ENCODE results near the gene HTR4. TPM values are rescaled to one million over a fixed set of nuclear protein-coding genes. Genes with fewer than 3 reads are reported as not detected.

Gene HTR4
- polyA plus RNA-seq, 1 donor from 2014 or later: not detected

DNA sequence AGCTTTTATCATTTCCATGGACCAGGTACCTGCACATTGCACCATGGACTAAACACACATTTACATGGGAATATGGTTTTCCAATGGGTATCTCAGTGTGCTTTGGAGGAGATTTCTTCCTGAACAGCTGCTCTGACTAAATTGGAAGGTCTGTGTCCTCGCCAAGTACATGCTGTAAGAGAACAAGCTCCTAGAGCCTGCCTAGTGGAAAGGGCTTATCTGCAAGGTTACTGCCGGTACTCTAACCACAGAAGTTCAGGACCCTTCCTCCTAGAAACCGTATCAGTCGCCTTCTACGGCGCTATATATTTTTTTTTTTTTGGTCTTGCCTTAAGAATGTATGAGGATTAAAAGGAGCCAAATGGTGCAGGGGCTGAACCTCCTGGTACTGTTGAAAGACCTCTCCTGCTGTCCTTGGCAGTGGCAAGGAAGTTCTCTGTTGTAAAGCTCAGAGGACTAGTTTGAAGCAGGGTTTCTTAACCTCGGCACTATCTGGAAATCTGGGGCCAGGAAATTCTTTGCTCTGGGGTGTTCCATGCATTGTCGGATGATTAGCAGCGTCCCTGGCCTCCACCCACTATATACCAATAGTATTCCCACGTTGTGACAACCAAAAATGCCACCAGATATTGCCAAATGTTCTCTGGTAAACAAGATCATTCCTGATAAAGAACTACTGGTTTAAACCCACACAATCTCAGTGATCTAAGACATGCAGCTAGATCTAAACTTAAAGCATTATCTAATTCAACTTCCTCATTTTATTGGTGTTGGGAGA lies 163.1 kb downstream of the HTR4 start:
- no peak overlapping the region for H3K27ac ChIP-seq (ENCODE audit: low read length)

DNA sequence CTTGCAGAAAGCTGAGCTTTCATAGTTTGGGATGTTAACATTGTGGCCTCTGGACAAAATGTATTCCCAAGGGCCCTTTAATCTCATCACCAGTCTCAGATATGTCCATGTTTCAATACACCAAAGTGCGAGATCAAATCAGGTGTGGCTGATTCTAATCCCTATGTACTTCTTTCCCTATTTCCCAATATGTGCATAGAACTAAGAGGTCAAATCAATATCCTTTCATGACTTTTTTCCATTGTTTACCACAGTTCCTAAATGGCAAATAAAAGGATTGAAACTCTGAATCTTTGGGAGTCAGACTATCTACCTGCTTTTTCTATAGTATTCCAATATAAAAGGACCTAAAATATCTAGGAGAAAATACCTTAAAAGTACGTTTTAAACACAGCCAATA lies 165.6 kb downstream of the HTR4 start:
- H3K9me2 ChIP-seq (ENCODE audit: insufficient read depth, low read length): no peaks in the 10 kb centered on the region
- no peak overlapping the region for H3K9ac ChIP-seq (ENCODE audit: low read length)
- H4K20me1 ChIP-seq (ENCODE audit: insufficient read depth): no peaks in the 10 kb centered on the region
- H3K36me3 ChIP-seq (ENCODE audit: insufficient read depth, low read length): no peaks in the 10 kb centered on the region
- no peaks in the 10 kb centered on the region for H3K79me2 ChIP-seq (replicated peaks; ENCODE audit: insufficient read depth, low read length)
- H3K4me2 ChIP-seq (ENCODE audit: low read length): no peak overlapping the region
- no peak overlapping the region for H2AFZ ChIP-seq (ENCODE audit: low read depth, low read length)
- TF ChIP-seq, protein P1, sequence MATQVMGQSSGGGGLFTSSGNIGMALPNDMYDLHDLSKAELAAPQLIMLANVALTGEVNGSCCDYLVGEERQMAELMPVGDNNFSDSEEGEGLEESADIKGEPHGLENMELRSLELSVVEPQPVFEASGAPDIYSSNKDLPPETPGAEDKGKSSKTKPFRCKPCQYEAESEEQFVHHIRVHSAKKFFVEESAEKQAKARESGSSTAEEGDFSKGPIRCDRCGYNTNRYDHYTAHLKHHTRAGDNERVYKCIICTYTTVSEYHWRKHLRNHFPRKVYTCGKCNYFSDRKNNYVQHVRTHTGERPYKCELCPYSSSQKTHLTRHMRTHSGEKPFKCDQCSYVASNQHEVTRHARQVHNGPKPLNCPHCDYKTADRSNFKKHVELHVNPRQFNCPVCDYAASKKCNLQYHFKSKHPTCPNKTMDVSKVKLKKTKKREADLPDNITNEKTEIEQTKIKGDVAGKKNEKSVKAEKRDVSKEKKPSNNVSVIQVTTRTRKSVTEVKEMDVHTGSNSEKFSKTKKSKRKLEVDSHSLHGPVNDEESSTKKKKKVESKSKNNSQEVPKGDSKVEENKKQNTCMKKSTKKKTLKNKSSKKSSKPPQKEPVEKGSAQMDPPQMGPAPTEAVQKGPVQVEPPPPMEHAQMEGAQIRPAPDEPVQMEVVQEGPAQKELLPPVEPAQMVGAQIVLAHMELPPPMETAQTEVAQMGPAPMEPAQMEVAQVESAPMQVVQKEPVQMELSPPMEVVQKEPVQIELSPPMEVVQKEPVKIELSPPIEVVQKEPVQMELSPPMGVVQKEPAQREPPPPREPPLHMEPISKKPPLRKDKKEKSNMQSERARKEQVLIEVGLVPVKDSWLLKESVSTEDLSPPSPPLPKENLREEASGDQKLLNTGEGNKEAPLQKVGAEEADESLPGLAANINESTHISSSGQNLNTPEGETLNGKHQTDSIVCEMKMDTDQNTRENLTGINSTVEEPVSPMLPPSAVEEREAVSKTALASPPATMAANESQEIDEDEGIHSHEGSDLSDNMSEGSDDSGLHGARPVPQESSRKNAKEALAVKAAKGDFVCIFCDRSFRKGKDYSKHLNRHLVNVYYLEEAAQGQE (IDR thresholded peaks at IDR 0.05; ENCODE audit: borderline replicate concordance): no peak
- no peak for TF ChIP-seq TAF1 (IDR thresholded peaks at IDR 0.05; ENCODE audit: low read depth)
- TF ChIP-seq RAD21 (conservative IDR thresholded peaks at IDR 0.05): no peak
- no peak for TF ChIP-seq MXI1 (conservative IDR thresholded peaks at IDR 0.05; ENCODE audit: poor library complexity, severe bottlenecking)
- TF ChIP-seq SMC3 (conservative IDR thresholded peaks at IDR 0.05; ENCODE audit: poor library complexity): no peak
- TF ChIP-seq EP300 (conservative IDR thresholded peaks at IDR 0.05; ENCODE audit: poor library complexity, severe bottlenecking): no peak
- no peaks in the 10 kb centered on the region for H3K27me3 ChIP-seq (ENCODE audit: insufficient read depth, low read depth, low read length)
- no peaks in the 10 kb centered on the region for H3F3A ChIP-seq (ENCODE audit: insufficient read depth, low read length, poor library complexity, severe bottlenecking)
- H3K9me3 ChIP-seq (ENCODE audit: low read length): no peaks in the 10 kb centered on the region
- no peak overlapping the region for H3K4me3 ChIP-seq (ENCODE audit: low read length)
- H3K27ac ChIP-seq (ENCODE audit: low read length): no peak overlapping the region

More for the DNA sequence above, 163.1 kb downstream of the HTR4 start:
- no peaks in the 10 kb centered on the region for H3K36me3 ChIP-seq (ENCODE audit: insufficient read depth, low read length)
- H2AFZ ChIP-seq (ENCODE audit: low read depth, low read length): no peak overlapping the region
- no peaks in the 10 kb centered on the region for H3K9me3 ChIP-seq (ENCODE audit: low read length)
- H3F3A ChIP-seq (ENCODE audit: insufficient read depth, low read length, poor library complexity, severe bottlenecking): no peaks in the 10 kb centered on the region
- no peaks in the 10 kb centered on the region for H3K27me3 ChIP-seq (ENCODE audit: insufficient read depth, low read depth, low read length)
- H3K9me2 ChIP-seq (ENCODE audit: insufficient read depth, low read length): no peaks in the 10 kb centered on the region
- no peaks in the 10 kb centered on the region for H4K20me1 ChIP-seq (ENCODE audit: insufficient read depth)
- no peak overlapping the region for H3K4me3 ChIP-seq (ENCODE audit: low read length)
- TF ChIP-seq, protein P2, sequence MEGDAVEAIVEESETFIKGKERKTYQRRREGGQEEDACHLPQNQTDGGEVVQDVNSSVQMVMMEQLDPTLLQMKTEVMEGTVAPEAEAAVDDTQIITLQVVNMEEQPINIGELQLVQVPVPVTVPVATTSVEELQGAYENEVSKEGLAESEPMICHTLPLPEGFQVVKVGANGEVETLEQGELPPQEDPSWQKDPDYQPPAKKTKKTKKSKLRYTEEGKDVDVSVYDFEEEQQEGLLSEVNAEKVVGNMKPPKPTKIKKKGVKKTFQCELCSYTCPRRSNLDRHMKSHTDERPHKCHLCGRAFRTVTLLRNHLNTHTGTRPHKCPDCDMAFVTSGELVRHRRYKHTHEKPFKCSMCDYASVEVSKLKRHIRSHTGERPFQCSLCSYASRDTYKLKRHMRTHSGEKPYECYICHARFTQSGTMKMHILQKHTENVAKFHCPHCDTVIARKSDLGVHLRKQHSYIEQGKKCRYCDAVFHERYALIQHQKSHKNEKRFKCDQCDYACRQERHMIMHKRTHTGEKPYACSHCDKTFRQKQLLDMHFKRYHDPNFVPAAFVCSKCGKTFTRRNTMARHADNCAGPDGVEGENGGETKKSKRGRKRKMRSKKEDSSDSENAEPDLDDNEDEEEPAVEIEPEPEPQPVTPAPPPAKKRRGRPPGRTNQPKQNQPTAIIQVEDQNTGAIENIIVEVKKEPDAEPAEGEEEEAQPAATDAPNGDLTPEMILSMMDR (IDR thresholded peaks at IDR 0.05; ENCODE audit: poor library complexity, severe bottlenecking): no peak
- TF ChIP-seq RAD21 (conservative IDR thresholded peaks at IDR 0.05) (no peak), EZH2 (IDR thresholded peaks at IDR 0.05; ENCODE audit: borderline replicate concordance, insufficient read depth, low read length, poor library complexity, severe bottlenecking) (no peak), POLR2AphosphoS5 (IDR thresholded peaks at IDR 0.05) (no peak), MXI1 (conservative IDR thresholded peaks at IDR 0.05; ENCODE audit: poor library complexity, severe bottlenecking) (no peak), SMC3 (conservative IDR thresholded peaks at IDR 0.05; ENCODE audit: poor library complexity) (no peak), TAF1 (IDR thresholded peaks at IDR 0.05; ENCODE audit: low read depth) (no peak), EP300 (conservative IDR thresholded peaks at IDR 0.05; ENCODE audit: poor library complexity, severe bottlenecking) (no peak)
- TF ChIP-seq, protein P1 (IDR thresholded peaks at IDR 0.05; ENCODE audit: borderline replicate concordance): no peak
- H3K9ac ChIP-seq (ENCODE audit: low read length): no peak overlapping the region
- H3K79me2 ChIP-seq (replicated peaks; ENCODE audit: insufficient read depth, low read length): no peaks in the 10 kb centered on the region
- no peak overlapping the region for H3K4me2 ChIP-seq (ENCODE audit: low read length)

Data from neural cell (in vitro differentiated cells).